Activated T-cell treated with anti-CD3 and anti-CD28 coated beads for 48 hours (primary cell): ENCODE measurements around the gene ANKRD29.

Experiments used
- DNase-seq: peaks from one replicate; pipeline ENCODE4 v3.0.0-alpha.2; 2020; ENCODE audit warnings: low read depth

Gene ANKRD29

GRCh38 chr18:23684515-23685197 is 21.9 kb upstream of the ANKRD29 start:
- no peak for DNase-seq

- DNase-seq = no peak
Observed at GRCh38 chr18:23683671-23684070, 21.0 kb upstream of the ANKRD29 start.

GRCh38 chr18:23683155-23683554 is 20.4 kb upstream of the ANKRD29 start:
- DNase-seq = no peak

- DNase-seq = no peak
Observed at GRCh38 chr18:23682472-23682871, 19.8 kb upstream of the ANKRD29 start.

- no peak for DNase-seq
Observed at GRCh38 chr18:23682045-23682444, 19.3 kb upstream of the ANKRD29 start.

GRCh38 chr18:23675896-23676295 is 13.2 kb upstream of the ANKRD29 start:
- no peak for DNase-seq

- no peak for DNase-seq
Observed at GRCh38 chr18:23675236-23675635, 12.5 kb upstream of the ANKRD29 start.

- DNase-seq = no peak
Observed at GRCh38 chr18:23673725-23674124, 11.0 kb upstream of the ANKRD29 start.

GRCh38 chr18:23671564-23671963 is 8.9 kb upstream of the ANKRD29 start:
- DNase-seq = no peak

GRCh38 chr18:23669804-23670405 is 7.2 kb upstream of the ANKRD29 start:
- DNase-seq = no peak

GRCh38 chr18:23669202-23669766 is 6.6 kb upstream of the ANKRD29 start:
- no peak for DNase-seq

- no peak for DNase-seq
Observed at GRCh38 chr18:23668731-23669130, 6.0 kb upstream of the ANKRD29 start.

- DNase-seq = no peak
Observed at GRCh38 chr18:23667114-23667513, 4.4 kb upstream of the ANKRD29 start.

- no peak for DNase-seq
Observed at GRCh38 chr18:23664674-23665073, 2.0 kb upstream of the ANKRD29 start.

- DNase-seq = no peak
Observed at GRCh38 chr18:23661735-23662308, 889 bp downstream of the ANKRD29 start.

- DNase-seq = no peak
Observed at GRCh38 chr18:23658285-23658684, 4.4 kb downstream of the ANKRD29 start.

- DNase-seq = no peak
Observed at GRCh38 chr18:23652232-23652631, 10.5 kb downstream of the ANKRD29 start.

- no peak for DNase-seq
Observed at GRCh38 chr18:23650968-23651927, 11.5 kb downstream of the ANKRD29 start.

- DNase-seq = no peak
Observed at GRCh38 chr18:23648940-23649607, 13.6 kb downstream of the ANKRD29 start.

GRCh38 chr18:23648456-23648855 is 14.3 kb downstream of the ANKRD29 start:
- DNase-seq = no peak

GRCh38 chr18:23646282-23646681 is 16.4 kb downstream of the ANKRD29 start:
- no peak for DNase-seq
